ENCODE measurements around the gene PPP6R3. TPM values are rescaled to one million over a fixed set of nuclear protein-coding genes. Genes with fewer than 3 reads are reported as not detected.

The PPP6R3 gene
- total RNA-seq, 1 donor from 2014 or later = 140 TPM

DNA sequence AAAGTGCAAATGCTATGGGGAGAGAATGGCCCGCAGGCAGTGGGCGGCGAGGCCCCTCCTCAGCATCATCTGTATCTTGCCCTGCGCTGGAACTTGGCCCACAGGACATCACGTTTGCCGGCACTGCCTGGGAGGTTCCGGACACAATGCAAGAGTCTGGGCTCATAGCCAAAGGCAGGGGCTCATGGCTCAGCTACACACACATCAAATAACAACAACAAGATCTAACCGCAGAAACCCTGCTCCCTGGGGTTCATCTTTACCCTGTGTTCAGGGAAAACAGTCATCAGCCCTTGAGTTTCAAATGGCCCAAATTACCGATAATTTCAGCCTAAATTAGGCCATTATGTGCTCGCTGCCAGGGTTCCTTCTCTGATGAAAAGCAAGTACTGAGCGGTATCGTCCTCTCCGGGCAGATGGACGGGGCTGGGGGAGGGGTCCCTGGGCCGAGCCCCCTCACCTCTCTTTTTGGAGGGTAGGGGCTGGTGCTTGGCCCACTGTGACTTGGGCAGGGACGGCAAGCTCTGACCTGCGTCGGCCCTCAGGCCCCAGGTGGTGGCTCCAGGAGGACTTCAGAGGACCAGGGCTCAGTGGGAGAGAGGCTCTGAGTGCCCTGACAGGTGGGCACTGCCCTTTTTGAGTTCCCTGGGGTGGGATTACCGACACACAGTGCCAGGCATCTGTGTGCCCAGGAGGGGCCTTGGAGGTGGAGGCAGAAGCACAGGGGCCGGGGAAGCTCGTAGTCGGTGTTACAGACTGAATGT is 198.8 kb downstream of the PPP6R3 start:
- FAIRE-seq = no peak
- peak; percentile 39 to 76 for DNase-seq (ENCODE audit: low spot score in 2 of 2)

GRCh38 chr11:68660066-68660810 is 199.7 kb downstream of the PPP6R3 start:
- DNase-seq (ENCODE audit: low spot score in 2 of 2) = no peak
- no peak for FAIRE-seq

DNA sequence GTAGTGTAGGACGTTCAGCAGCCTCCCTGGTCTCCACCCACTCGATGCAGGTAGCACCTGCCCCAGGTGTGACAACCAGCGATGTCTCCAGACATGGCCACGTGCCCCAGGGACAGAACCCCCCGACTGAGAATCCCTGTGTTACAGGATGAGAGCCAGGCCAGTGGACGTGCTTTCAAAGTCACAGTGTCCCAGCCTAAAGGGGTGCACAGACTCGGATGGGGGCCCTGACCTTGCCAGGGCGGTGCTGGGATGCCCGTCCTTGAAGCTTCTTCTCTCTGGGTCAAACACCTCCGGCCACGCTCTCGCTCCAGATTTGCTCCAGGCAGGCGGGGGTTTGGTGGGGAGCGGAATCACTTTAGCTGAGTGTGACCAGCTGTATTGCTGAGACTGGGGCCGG is 200.5 kb downstream of the PPP6R3 start:
- no peak for FAIRE-seq
- no peak for DNase-seq (ENCODE audit: low spot score in 2 of 2)

DNA sequence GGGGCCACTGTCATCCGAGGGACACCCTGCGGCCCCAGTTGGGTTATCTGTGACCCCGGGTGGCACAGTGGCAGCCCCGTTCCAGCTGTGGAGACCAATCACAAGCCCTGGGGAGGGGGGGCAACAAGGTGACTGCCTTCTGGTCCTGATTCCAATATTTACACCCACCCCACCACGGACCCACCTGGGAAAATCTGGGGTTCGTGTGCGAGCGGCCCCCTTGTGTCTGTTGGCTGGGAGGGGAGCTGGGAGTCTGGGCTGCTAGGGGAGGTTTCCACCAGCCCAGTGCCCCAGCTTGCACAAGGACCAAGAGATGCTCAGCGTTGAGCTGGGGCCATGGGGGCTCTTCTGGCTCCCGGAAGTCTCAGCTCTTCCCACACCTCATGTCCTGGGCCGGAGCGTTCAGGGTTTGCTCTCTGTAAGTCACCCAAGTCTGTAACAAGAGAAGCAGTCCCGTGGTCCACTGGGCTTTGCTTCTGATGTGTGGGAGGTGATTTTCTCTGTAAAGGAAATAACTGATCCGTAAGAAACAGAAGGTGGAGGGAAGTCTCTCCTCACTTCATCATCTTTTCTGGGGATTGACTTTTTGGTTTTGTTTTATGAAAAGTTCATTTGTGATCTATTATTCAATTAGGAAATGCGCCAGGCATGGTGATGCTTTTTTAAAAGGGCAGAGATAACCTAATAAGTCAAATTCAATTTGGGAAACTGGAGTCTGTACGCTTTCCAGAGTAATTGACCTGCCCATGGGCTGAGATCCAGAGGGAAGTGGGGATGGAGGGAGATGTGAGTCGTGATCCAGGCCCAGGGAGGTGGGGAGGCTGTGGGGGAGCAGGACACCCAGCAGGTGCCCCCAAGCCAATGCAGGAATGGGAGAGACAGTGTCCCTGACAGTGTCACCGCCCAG is 201.4 kb downstream of the PPP6R3 start:
- no peak for FAIRE-seq

GRCh38 chr11:68663482-68664010 is 203.0 kb downstream of the PPP6R3 start:
- no peak for FAIRE-seq
- no peak for DNase-seq (ENCODE audit: low spot score in 2 of 2)

More for the DNA sequence above, 201.4 kb downstream of the PPP6R3 start:
- no peak for DNase-seq (ENCODE audit: low spot score in 2 of 2)

DNA sequence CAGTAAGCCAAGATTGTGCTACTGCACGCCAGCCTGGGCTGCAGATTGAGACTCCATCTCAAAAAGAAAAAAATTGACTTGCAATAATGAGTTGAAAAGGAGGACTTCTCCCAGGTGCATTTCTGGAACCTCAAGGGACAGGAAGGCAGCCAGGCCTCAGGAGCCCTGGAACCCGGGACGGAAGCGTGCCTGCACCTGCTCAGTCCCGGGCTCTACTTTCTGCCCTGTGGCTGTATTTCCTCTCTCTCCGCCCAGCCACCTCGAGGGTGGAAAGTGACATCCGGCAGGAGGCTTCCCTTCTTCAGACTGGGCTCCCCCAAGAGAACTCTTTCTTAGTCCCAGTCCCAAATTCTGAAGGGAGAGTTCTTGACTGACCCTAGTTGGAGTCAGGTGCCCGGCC is 203.6 kb downstream of the PPP6R3 start:
- FAIRE-seq (no peak), DNase-seq (ENCODE audit: low spot score in 2 of 2) (no peak)

DNA sequence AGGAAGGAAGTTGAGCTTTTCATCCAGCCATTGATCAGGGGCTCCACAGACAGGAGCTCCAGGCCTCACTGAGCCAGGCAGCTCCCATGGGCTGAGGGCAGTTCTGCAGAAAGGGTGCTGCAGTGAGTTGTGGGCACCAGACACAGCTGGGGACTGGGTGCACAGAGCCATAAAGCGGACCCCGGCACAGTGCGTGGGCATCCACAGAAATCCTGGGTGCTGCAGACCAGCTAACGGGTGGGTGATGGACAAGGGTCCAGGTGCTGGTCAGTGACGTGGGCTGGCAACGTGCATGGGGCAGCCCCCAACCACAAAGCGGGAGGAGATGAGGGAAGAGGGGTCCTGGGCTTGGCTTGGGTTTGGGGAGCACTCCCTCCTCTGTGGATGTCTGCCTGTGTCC is 204.4 kb downstream of the PPP6R3 start:
- FAIRE-seq = no peak
- DNase-seq (ENCODE audit: low spot score in 2 of 2) = no peak

Small RNAs within 50 kb of the gene (small RNA-seq; reads per million reads assigned to genes)
- gene NDUFA3P2 = not detected

Other genes starting within 250 kb of the PPP6R3 start
- 116 TPM for gene KMT5B, start 247.5 kb upstream of the PPP6R3 start, total RNA-seq
- gene C11orf24, start 188.8 kb upstream of the PPP6R3 start, total RNA-seq = 5.7 TPM
- gene LRP5, start 148.2 kb upstream of the PPP6R3 start, total RNA-seq = 10.2 TPM
- not detected for gene GAL, start 223.8 kb downstream of the PPP6R3 start, total RNA-seq

All from frontal cortex (tissue), 4 donors.